Measurements from ENCODE around the gene PWWP2B.
A peak's percentile ranks its signal among the peaks of the same experiment; 100 is the strongest.

The PWWP2B gene

DNA sequence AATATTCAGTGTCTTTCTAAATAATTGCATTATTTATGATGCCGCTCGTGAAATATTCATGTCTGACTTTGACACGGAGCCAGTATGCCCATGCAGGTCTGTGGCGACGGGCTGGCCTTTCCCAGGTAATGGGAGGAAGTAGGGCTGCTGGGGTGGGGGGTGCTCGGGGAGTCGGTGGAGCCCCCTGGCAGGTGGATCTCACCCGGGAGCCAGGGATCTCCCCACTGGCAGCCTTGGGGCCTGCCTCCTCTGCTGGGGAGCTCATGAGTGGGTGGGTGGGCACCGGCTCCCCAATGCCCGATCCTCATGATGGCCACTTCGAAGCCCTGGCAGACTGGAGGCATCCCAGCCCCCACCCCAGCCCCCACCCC is 52.8 kb downstream of the PWWP2B start:
- DNase-seq: no peak

DNA sequence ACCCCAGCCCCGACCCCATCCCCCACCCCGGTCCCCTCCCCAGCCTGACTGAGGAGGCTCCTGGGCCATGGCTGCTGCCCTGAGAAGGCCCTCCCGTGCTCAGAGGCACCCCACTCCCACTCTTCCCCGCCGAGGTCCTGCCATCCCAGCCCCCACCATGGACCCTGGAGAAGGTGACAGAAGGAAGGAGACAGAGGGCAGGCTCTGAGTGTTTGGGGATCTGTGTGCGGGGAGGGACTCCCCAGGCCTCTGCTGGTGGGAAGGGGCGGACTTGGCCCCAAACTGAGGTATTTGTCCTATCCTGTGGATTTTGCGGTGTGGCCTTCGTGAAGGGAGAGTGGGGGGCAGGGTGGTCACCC is 53.4 kb downstream of the PWWP2B start:
- no peak for DNase-seq

DNA sequence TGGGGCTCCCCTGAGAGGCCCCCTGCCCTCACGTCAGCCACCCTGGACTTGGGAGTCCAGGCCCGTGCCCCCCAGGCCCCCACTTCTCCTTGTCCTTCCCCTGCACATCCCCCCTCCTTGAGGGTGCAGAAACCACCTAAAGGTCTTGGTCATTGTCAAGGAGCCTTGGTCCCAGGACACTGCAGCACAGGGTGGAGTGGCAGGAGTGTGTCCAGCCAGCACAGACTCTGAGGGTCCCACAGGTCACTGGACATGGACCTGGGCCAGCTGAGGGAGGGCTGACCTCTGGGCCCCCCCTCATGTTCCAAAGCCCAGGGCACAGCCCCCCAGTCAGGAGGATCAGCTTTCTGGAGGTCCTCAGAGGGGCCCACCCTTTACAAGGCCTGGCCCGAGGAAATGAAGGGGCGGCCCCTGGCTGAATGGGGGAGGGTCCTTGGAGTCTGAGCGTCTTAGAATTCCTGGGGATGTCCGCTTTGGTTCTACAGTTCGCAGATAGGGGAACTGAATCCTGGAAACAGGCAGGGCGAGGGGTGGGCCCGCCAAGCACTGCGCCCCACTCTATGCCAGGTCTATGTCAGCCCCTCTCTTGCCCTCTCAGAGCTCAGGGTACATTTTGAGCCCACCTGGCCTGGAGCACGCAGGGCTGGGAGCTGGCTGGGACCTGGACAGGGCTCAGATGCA is 54.0 kb downstream of the PWWP2B start:
- DNase-seq: no peak

DNA sequence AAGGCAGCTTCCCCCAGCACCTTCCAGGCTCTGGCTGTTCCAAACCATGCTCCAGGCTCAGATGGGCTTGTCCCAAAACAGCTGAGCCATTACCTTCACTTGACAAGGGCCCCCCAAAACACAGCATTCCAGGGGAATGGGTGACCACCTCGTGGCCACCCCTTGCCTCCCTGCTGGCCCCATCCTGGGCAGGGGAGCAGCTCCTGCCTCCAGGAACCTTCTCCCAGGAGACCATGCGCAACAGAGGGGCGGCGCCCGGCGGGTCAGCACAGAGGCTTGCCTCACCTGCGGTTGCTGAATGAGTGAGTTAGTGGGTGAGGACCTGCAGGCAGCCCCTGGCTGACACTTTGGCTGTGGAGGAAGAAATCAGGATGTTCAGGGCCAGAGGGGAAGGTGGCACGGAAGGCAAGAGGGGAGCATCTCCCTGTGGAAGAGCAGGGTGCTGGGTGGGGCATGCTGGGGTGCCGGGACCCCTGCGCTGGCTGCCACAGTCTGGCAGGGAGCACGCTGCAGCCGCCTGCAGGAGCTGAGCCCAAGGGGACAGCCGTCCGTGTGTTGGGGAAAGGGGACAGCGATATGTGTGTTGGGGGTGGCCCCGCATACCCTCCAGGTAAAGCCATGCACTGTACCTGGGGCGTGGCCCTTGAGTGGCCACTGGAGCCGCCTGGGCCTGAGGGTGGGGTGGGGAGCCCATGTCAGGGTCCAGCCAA is 54.7 kb downstream of the PWWP2B start:
- no peak for DNase-seq

DNA sequence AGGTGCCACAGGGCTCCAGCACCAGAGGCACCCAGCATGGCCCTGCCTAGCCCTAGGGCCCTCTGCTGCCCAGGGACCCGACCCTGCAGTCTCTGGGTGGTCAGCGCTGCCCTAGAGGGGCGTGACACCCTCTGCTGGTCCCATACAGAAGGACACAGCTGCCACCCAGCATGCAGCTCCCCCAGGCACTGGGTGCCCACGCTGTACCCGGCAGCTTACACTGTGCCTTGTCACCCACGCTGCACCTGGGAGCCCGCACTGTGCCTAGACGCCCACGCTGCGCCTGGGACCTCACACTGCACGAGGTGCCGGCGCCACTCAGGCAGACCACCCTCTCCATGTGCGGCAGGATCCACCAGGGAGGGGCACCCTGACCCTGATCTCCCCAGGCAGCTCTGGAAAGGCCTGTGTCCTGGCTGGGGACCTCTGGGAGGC is 55.2 kb downstream of the PWWP2B start:
- DNase-seq: peak; percentile 11

DNA sequence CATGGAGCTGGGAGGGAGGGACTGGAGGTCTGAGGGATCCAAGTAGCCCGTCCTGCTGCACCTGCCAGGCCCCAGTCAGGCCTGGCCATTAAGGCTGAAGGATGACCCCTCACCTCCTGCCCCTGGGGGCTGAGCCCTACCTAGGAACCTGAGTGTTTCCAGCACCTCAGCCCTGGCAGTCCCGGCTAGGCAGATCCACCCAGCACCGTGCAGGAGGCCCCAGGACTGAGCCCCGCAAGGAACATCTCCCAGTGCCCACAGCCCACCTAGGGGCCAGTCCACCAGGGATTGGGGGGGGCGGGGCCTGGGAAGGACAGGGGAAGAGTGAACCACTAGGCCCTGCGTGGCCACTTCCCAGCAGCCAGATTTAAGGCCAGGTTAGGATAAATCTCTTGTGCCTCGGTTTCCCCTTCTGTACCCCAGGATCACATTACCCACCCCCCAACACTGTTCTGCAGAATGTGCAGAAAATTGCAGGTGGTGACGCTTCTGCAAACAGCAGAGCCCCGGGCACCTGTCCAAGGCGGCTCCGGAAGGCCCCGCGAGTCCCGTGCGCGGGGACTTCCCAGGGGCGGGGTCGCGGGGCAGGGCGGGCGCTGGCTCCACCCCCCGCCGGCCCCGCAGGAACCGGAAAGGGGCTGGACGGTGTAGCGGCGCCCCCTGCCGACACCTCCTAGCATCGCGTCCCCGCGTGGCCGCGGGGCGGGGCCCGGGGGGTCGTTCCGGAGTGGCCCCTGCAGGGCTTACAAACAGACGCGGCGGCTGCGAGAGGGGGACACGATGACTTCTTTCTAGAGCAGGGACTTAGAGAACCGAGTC is 55.9 kb downstream of the PWWP2B start:
- DNase-seq: peak; percentile 79

DNA sequence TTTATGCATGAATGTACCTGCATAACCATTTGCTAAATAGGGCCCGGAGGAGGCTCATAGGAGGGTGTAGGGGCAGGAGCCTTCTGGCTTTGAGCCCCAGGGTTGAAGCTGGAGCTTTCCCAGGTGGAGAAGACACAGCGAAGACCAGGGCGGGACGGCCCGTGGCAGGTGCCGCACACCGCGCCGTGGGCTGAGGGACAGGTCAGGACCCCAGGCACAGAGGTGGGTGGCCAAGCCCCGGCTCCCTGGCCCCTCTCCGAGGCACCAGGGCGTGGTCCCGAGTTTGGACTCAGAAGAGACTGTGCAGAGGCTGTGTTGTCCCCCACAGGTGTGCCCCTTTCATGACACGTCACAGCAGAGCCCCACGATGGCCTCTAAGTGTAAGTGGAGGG is 56.5 kb downstream of the PWWP2B start:
- no peak for DNase-seq

DNA sequence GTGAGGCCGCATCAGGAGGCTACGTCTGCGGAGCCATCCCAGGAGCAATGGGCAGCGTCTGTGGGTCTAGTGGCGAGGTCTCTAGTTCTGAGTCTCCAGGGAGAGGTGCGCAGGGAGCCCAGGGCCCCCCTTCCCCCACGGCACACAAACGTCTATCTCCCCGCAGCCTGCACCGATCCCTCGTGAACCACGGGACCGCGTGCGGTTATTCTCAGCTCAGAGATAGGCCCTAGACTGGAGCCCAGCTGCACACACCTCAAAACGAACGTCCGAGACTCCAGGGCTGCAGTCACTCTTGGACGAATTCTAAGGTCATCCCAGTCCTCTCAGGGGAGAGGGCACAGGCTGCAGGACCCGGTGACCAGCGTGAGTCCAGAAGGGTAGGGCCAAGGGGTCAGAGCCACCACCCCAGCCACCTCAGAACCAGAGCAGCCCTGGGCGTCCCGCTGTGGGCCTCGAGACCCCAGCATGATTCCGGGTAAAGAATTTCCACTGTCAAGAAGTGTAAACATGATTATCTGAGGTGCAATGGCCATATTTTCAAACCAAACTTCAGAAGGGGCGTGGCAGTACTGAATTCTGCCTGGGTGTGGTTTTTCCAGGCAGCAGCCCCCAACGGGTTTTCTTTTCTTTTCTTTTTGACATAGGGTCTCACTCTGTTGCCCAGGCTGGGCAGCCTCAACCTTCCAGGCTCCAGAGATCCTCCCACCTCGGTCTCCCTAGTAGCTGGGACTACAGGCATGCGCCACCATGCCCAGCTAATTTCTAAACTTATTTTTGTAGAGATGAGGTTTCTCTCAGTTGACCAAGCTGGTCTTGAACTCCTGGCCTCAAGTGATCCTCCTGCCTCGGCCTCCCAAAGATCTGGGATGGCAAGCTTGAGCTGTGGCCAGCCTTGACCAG is 57.5 kb downstream of the PWWP2B start:
- DNase-seq: no peak

DNA sequence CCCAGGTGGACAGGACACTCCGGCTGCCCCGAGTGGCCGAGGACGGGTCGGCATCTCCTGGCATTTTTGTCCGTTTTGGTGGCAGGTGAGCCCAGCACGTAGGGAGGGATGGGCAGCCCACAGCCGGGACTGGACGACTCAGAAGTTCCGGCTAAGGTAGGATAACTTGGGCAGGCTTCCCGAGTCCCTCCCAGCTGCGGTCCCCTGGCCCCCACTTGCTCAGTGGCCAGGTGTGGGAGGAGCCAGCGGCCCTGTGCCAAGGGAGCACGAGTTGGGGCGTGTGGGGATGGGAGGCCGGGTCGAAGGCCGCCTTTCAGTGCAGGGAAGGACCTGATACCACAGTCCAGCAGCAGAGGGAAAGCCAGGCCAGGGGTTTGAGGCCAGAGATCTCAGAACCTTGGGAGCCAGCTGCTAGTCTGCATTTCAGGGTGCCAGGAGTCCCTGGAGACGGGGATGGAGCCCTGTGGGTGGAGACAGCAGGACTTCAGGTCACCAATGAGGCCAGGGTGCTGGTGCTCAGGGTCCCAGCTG is 58.5 kb downstream of the PWWP2B start:
- DNase-seq: no peak

DNA sequence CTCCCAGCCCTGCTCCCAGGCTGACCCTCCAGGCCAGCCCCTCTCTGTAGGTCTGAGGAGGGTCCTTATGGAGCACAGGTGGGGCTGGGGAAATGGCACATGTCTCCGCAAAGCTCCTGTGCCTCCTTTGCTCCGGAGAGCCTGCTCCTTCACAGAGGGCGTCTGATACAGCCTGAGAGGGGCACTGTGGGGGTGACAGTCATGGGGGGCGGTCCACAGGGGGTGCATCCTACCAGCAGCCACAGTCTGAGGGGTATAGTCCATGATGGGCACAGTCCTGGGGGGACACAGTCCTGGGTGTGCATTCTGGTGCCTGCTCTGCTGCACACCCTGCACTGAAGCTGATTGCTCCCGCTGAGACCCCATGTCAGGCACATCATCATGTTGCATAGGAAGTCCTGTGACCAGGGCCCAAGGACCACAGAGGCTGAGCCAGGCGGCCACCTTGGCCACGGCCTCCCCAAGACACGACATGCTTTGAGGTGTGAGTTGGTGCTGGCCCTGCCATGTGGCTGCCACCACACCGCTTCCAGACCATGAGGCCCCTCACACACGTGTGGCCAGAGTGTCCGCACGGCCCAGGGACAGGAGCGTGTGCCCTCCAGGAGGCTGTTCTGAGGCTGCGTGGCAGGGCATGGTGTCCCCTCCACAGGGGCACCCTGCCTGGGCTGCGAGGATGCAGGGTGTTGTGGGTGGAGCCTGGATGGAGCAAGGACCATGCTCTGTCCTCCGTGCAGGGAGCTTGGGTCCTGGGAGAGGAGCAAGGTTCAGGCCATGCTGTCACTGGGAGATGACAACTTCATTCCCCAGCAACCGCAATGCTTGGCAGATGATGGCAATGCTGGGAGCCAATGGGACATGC is 59.2 kb downstream of the PWWP2B start:
- no peak for DNase-seq

DNA sequence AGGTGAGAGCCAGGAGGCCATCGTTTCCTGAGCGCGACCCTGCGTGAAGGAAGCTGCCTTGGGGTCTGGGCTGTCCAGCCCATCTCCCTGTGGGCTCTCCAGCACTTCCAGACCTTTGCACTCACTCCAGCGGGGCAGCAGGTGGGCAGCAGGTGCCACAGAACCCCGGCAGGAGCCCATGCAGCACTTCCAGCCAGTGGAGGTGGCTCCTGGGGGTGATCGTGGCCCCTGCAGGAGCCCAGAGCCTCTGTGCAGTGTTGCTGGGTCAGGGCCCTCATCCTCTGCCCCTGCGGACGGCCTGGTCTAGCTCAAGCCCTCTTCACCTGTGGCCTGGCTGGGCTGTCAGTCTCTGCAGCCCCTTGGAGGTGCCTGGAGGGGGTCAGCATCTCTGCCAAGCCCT is 59.9 kb downstream of the PWWP2B start:
- DNase-seq: no peak

DNA sequence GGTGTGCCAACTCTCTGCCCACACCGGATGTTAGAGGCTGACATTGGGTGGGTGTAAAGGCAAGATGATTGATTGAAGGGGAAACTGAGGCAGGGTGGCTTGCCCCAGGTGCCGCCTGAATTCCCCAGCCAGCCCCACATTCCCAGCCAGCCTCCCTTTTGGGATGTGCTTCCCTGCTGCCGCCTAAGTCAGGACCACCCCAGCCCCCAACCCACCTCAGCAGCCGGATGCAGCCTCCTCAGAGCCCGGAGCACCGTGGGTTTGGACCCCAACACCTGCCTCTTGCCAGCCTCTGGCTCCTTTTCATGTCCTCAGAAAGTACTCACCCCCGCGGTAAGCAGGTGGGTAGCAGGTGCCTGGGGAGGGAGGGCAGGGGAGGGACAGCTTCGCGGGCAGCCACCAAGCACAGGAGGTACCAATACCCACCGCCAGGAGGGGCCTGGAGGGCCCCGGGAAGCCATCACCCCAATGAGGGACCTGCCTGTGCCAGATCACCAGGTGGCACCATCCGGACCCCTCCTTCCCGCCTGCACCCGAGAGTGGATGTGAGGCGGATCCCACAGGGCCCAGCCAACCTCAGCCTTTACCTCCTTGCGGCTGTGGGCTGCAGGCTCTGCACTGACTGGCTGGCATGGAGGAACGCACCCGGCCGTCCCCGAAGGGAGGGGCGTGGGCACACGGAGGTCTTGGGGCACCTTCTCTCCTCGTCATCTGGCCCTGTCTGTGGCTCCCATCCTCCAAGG is 60.5 kb downstream of the PWWP2B start:
- peak; percentile 41 for DNase-seq

DNA sequence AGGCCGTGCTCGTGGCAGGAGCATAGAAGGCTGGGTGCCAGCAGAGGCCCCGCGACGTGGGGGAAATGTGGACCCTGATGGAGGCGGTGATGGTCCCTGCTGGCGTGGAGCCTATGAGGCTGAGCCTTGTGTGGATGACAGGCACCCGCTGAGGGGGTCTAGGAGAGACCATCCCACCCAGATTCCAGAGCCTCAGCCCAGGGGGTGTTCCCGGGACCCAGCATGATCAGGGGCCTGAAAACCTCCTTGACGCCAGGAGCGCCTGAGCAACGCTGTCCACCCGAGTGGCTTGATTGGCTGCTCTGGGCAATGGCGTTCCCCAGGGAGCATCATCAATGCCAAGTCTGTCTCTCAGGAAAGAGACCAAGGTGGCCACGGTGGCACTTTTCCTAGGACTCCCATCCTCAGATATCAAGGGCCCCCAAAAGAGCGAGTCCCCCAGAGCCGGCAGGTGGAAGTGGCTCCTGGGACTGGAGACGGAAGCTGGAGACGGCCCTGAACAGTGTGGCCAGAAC is 61.1 kb downstream of the PWWP2B start:
- DNase-seq: no peak

DNA sequence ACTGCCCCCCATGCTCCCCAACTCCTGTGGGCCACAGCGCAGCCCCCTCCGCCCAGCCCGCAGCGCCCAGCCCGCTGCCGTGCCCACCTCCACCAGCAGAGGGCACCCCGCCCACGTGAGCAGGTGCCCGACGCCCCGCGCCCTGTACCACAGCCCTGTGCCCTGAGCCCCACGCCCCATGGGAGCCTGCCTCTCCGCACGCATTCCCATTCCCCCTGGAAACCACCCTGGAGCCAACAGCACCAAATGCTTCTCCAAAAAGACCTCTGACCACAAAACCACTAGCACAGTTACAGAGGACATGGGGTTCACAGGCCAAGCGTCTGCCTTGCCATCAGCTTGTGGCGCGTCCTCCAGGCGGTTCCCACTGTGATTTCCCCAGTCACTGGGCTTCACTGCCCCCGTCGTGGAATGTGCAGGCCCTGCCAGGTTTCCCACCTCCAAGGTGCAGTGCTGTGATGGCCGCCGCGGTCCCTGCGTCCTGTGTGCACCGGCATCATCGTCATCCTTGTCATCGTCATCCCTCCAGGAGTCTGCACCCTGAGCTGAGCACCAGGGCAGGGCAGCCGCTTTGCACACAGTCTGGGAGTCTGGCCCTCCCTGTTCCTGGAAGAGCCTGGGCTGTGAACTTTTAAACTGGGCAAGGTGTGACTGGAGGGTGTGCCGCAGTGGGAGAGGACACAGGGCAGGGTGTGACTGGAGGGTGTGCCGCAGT is 61.7 kb downstream of the PWWP2B start:
- peak; percentile 20 for DNase-seq

DNA sequence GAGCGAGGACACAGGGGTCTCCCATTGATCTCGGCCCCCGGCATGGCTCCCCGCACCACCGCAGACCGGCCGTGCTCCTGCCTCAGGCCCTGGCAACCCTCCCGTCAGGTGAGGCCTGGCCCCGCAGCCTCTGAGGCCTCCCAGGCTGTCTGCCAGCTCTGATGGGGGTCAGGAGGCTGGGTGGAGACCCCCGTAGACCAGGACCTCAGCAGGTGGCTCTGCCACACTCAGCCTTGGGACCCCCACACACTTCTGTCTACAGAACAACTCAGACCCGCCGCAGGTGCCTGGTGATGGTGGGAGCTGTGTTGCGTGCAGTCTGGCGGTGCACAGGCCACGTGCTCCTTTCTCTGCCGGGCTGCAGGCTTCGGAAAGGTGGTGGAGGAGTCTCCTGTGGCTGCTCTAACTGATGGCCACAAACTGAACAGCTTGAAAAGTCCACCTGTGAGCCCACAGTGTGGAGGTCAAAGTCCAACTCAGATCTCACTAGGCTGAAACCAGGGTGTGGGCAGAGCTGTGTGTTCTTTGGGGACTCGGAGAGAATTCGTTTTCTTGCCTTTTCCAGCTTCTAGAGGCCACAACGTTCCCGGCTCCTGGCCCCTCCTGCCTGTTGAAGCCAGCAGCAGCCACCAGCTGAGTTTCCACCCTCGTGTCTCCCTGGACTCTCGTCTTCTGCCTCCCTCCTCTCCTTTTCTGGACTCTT is 62.5 kb downstream of the PWWP2B start:
- no peak for DNase-seq

DNA sequence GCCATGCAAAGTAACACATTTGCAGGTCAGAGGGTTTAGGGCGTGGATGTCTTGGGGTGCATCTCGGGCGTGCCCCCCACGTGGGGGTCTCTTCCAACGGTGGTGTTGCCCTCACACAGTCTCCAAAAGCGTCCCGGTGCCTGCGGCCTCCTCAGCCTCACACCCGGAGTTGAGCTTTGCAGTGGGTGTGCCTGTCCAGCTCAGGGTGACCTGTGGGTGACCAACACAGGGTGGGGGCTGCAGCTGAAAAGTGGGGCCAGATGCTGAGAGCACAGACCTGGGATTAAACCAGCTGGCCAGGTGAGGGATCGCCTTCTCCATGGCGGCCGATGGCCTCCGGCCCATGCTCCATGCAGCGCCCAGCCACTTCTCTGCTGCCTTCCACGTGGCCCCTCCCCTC is 63.1 kb downstream of the PWWP2B start:
- DNase-seq: no peak

DNA sequence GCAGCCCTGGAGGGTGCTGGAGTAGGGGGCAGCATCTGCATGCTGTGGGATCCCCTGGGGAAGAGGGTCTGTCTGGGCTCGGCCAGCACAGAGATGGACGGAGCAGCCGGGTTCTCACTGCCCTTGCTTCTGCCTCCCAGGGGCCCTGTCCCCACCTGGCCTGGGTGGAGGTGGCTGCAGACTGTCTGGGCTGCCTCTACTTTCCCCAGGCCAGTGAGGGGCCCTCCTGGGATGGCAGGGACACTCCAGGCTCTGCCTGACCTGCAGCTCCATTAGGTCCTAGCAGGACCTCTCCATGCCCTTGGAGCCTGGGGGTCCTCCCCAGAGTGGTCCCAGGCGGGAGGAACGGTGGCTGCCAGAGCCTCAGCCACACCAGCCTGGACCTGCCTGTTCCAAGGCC is 63.7 kb downstream of the PWWP2B start:
- DNase-seq: no peak

DNA sequence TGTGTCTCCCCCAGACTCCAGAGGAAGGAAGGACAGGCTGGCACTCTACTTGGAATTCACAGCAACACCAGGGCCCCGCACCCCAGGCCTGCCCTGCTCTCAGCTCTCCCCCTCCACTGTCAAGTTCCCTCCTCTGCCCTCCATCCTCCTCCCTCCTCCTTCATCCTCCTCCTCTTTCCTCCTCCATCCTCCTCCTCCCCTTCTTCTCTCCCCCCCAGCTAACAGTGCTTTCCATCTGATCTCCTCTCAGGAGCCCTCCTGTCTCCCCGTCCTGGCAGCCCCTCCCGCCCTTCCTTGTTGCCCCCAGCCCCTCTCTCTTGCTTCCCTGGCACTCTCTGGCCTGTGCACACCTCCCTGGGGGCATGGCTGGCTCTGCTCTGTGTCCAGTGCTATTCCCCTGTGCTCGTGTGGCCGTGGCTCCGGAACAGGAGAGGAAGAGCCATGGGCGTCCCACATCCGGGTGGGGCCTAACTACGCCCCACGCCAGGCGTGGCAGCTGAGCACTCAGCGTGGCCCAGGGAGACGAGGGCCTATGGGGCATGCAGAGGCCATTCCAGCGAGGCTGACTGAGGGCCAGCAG is 64.2 kb downstream of the PWWP2B start:
- DNase-seq: no peak

DNA sequence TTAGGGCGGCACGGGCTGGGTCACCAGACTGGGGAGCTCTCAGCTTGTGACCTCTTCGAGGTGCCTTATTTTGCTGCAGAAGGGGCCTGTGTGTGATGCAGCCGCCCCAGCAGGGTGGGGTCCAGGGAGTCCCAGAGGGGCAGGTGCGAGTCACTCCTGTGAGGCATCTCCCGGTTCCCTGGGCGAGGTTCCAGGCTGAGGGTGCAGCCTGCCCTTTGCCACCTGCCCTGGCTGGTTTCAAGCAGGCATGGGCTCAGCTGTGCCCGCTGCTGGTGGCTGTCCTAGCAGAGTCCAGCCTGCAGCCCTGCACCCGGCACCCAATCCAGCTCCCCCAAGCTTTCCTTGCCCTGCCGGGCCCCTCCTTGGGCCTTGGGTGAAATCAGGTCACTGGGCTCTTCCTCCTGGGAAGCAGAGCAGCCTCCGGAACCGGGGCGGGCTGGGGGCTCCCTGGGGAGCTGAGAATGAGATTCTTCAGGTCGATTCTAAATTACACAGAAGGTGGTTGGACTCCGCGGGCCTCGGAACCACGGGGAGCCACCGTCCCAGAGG is 64.8 kb downstream of the PWWP2B start:
- DNase-seq: no peak
